ENCODE data around the gene VEGFB.

- TF ChIP-seq POLR2A (IDR thresholded peaks at IDR 0.05): no peak
- TF ChIP-seq CTCF (IDR thresholded peaks at IDR 0.05): no peak
- TF ChIP-seq POLR2AphosphoS5 (IDR thresholded peaks at IDR 0.05): no peak
- TF ChIP-seq EP300 (IDR thresholded peaks at IDR 0.05): no peak
Measured at GRCh38 chr11:64264371-64264852, 30.0 kb downstream of the VEGFB start.

All from sigmoid colon (tissue), 4 donors.